HEK293 (cell line): ENCODE measurements around the gene FZD1.

Experiments used
- CTCF ChIP-seq: fragments of 450-650 bp; formaldehyde crosslinking; IDR thresholded peaks from 2 replicates; pipeline ENCODE4 v1.5.1; 2016; ENCODE audit warnings: missing biosample characterization, missing genetic modification characterization
- HOXA7 ChIP-seq: sonication (generic); formaldehyde crosslinking; IDR thresholded peaks from 2 replicates; pipeline ENCODE4 v1.8.1; 2022; ENCODE audit warnings: missing genetic modification reagents, borderline replicate concordance
- MZF1 ChIP-seq: fragments of 450-650 bp; formaldehyde crosslinking; IDR thresholded peaks from 2 replicates; pipeline ENCODE4 v1.5.1; 2017; ENCODE audit warnings: missing biosample characterization, missing genetic modification characterization, borderline replicate concordance
- OSR2 ChIP-seq: fragments of 450-650 bp; formaldehyde crosslinking; IDR thresholded peaks from 2 replicates; pipeline ENCODE4 v1.5.1; 2016; ENCODE audit warnings: missing biosample characterization, missing genetic modification characterization
- RBAK ChIP-seq: fragments of 450-650 bp; formaldehyde crosslinking; IDR thresholded peaks from 2 replicates; pipeline ENCODE4 v1.5.1; 2016; ENCODE audit warnings: missing biosample characterization, missing genetic modification characterization
- ZNF114 ChIP-seq: fragments of 450-650 bp; formaldehyde crosslinking; IDR thresholded peaks from 2 replicates; pipeline ENCODE4 v1.5.0; 2017; ENCODE audit warnings: missing biosample characterization, missing genetic modification characterization
- ZNF133 ChIP-seq: fragments of 450-650 bp; formaldehyde crosslinking; IDR thresholded peaks from 2 replicates; pipeline ENCODE4 v1.5.1; 2016; ENCODE audit warnings: missing biosample characterization, missing genetic modification characterization
- ZNF155 ChIP-seq: fragments of 450-650 bp; formaldehyde crosslinking; IDR thresholded peaks from 2 replicates; pipeline ENCODE4 v1.5.1; 2016; ENCODE audit warnings: missing biosample characterization, missing genetic modification characterization
- ZNF202 ChIP-seq: fragments of 450-650 bp; formaldehyde crosslinking; IDR thresholded peaks from 2 replicates; pipeline ENCODE4 v1.5.1; 2016; ENCODE audit warnings: missing biosample characterization, missing genetic modification characterization, borderline replicate concordance
- ZNF350 ChIP-seq: fragments of 450-650 bp; formaldehyde crosslinking; IDR thresholded peaks from 2 replicates; pipeline ENCODE4 v1.5.0; 2017; ENCODE audit warnings: missing biosample characterization, mild to moderate bottlenecking, missing genetic modification characterization
- ZNF530 ChIP-seq: fragments of 450-650 bp; formaldehyde crosslinking; IDR thresholded peaks from 2 replicates; pipeline ENCODE4 v1.5.1; 2016; ENCODE audit warnings: low read depth, missing biosample characterization, missing genetic modification characterization
- ZNF701 ChIP-seq: fragments of 450-650 bp; formaldehyde crosslinking; IDR thresholded peaks from 2 replicates; pipeline ENCODE4 v1.5.1; 2016; ENCODE audit warnings: missing biosample characterization, missing genetic modification characterization
- ZSCAN16 ChIP-seq: fragments of 450-650 bp; formaldehyde crosslinking; IDR thresholded peaks from 2 replicates; pipeline ENCODE4 v1.5.1; 2016; ENCODE audit warnings: missing biosample characterization, missing genetic modification characterization

GRCh38 chr7:91293840-91294239 lies 29.6 kb downstream of the FZD1 start:
- no peak for TF ChIP-seq RBAK (tag by site-specific recombination)
- TF ChIP-seq ZNF701 (tag by site-specific recombination) = no peak
- no peak for TF ChIP-seq ZNF133
- no peak for TF ChIP-seq ZNF350 (tag by site-specific recombination)
- TF ChIP-seq ZNF530 (tag by site-specific recombination) = no peak
- no peak for TF ChIP-seq OSR2 (tag by site-specific recombination)
- no peak for TF ChIP-seq HOXA7 (CRISPR knock-in tag)
- no peak for TF ChIP-seq ZNF202 (tag by site-specific recombination)
- no peak for TF ChIP-seq ZNF155 (tag by site-specific recombination)
- no peak for TF ChIP-seq MZF1 (tag by site-specific recombination)
- TF ChIP-seq ZNF114 (tag by site-specific recombination) = no peak
- TF ChIP-seq ZSCAN16 (tag by site-specific recombination) = no peak
- no peak for TF ChIP-seq CTCF (tag by site-specific recombination)
